ENCODE results near the gene TBX2. TPM values are rescaled to one million over a fixed set of nuclear protein-coding genes. Genes with fewer than 3 reads are reported as not detected.

TBX2 gene
- total RNA-seq, 1 donor from 2014 or later: 1.1 TPM

GRCh38 chr17:61409301-61410112 lies 9.9 kb downstream of the TBX2 start:
- Mint-ChIP-seq H3K36me3 (ENCODE audit: insufficient read depth) (no peaks in the 10 kb centered on the region), H3K9me3 (ENCODE audit: low read depth) (no peaks in the 10 kb centered on the region), H3K27me3 (peaks cover 59% of the 10 kb centered on the region), H3K4me1 (ENCODE audit: low read depth) (peaks cover 2% of the 10 kb centered on the region), H3K4me3 (ENCODE audit: low read depth) (peak overlapping the region; percentile 58), H3K27ac (peak overlapping the region; percentile 71)
- peak; percentile 48 for DNase-seq (ENCODE audit: low spot score, unreplicated experiment)
- peak; percentile 57 for TF ChIP-seq CTCF (IDR thresholded peaks at IDR 0.05; ENCODE audit: unreplicated experiment)

DNA sequence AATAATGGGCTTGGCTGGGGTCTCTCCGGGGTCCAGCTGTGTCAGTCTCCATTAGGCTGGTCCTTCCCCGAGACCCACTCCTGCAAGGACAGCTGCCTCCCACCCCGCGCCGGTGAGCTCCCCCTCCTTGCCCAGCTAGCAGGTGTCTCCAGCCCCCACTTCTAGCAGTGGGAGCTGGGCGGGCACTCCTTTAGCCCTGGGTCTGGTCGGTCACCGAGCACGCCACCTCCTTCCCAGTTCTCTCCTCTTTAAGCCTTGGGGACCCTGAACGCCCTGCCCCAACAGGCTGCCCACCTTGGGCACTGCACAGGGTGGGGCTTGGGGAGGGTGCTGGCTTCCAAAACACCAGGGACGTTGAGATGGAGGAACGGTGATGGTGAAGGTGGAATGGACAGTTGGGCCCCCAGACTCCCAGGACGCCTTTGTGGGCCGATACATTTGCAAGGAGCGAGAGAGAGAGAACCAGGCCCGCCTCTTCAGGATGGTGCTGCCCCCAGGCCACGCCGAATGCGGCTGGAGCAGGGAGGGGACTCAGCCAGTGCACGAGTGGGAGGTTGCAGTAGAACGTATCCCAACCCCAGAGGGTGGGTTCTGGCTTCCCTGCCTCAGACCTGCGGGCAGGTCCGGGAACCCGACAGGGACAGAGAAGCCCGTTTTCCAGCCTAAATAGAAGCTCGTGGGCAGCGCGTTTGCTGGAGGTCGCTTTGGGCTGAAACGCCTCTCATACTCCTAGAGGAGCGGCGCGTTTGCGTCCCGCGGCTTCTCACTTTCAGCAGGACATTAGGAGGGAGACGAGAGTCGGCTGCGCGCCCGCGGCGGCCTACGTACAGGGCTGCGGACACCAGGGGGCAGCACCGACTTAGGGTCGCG lies 10.7 kb downstream of the TBX2 start:
- no peaks in the 10 kb centered on the region for H3K9me3 Mint-ChIP-seq (ENCODE audit: low read depth)
- H3K27ac Mint-ChIP-seq: peak overlapping the region; percentile 71
- DNase-seq (ENCODE audit: low spot score, unreplicated experiment): peak; percentile 81
- H3K27me3 Mint-ChIP-seq: peaks cover 60% of the 10 kb centered on the region
- peak; percentile 60 for TF ChIP-seq CTCF (IDR thresholded peaks at IDR 0.05; ENCODE audit: unreplicated experiment)
- peaks cover 2% of the 10 kb centered on the region for H3K4me1 Mint-ChIP-seq (ENCODE audit: low read depth)
- peak overlapping the region; percentile 69 for H3K4me3 Mint-ChIP-seq (ENCODE audit: low read depth)
- no peaks in the 10 kb centered on the region for H3K36me3 Mint-ChIP-seq (ENCODE audit: insufficient read depth)

DNA sequence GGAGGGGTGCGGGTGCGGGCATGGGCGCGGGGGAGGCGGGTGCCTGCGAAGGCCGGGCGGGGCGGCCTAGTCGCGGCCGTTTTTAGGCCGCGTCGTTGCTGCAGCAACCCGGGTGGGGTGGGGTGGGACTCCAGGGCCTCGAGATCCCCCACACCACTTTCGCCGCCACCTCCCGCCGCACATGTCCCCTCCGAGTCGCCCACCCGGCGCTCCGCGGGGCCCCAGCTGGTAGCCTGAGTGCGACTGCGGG lies 11.3 kb downstream of the TBX2 start:
- DNase-seq (ENCODE audit: low spot score, unreplicated experiment): no peak
- peaks cover 2% of the 10 kb centered on the region for H3K4me1 Mint-ChIP-seq (ENCODE audit: low read depth)
- H3K27ac Mint-ChIP-seq: no peak overlapping the region
- peaks cover 62% of the 10 kb centered on the region for H3K27me3 Mint-ChIP-seq
- TF ChIP-seq CTCF (IDR thresholded peaks at IDR 0.05; ENCODE audit: unreplicated experiment): peak; percentile 2
- peak overlapping the region; percentile 71 for H3K4me3 Mint-ChIP-seq (ENCODE audit: low read depth)
- no peaks in the 10 kb centered on the region for H3K9me3 Mint-ChIP-seq (ENCODE audit: low read depth)
- no peaks in the 10 kb centered on the region for H3K36me3 Mint-ChIP-seq (ENCODE audit: insufficient read depth)

- Mint-ChIP-seq H3K36me3 (ENCODE audit: insufficient read depth) (no peaks in the 10 kb centered on the region), H3K4me3 (ENCODE audit: low read depth) (peak overlapping the region; percentile 71), H3K27me3 (peaks cover 62% of the 10 kb centered on the region), H3K9me3 (ENCODE audit: low read depth) (no peaks in the 10 kb centered on the region), H3K27ac (peak overlapping the region; percentile 93), H3K4me1 (ENCODE audit: low read depth) (peaks cover 2% of the 10 kb centered on the region)
- peak; percentile 52 for TF ChIP-seq CTCF (IDR thresholded peaks at IDR 0.05; ENCODE audit: unreplicated experiment)
- peak; percentile 60 for DNase-seq (ENCODE audit: low spot score, unreplicated experiment)
These were observed 11.9 kb downstream of the TBX2 start for GRCh38 chr17:61411261-61412142.

Data from progenitor cell of endocrine pancreas (in vitro differentiated cells).